ENCODE data around the gene L1CAM. TPM values are rescaled to one million over a fixed set of nuclear protein-coding genes. Genes with fewer than 3 reads are reported as not detected.

Gene L1CAM
- total and polyA plus RNA-seq, 2 experiments from 2014 or later, result 0.33 to 0.69 TPM

- peaks cover 17% of the 10 kb centered on the region for H3K27me3 ChIP-seq
Observed at GRCh38 chrX:153881281-153881680, 4.7 kb downstream of the L1CAM start.

GRCh38 chrX:153880440-153880815 lies 5.5 kb downstream of the L1CAM start:
- Histone ChIP-seq H3K9me2 (replicated peaks; ENCODE audit: insufficient read depth) (no peaks in the 10 kb centered on the region), H4K20me1 (ENCODE audit: insufficient read depth, poor library complexity, severe bottlenecking) (no peaks in the 10 kb centered on the region), H3K4me3 (no peak overlapping the region), H3K4me1 (ENCODE audit: insufficient read depth) (no peaks in the 10 kb centered on the region), H3K79me2 (no peaks in the 10 kb centered on the region), H3K9me3 (ENCODE audit: low read depth) (no peaks in the 10 kb centered on the region), H3K36me3 (replicated peaks; ENCODE audit: insufficient read depth, low read depth) (no peaks in the 10 kb centered on the region), H3K27me3 (peaks cover 16% of the 10 kb centered on the region), H3K27ac (no peak overlapping the region), H2AFZ (no peak overlapping the region), H3K4me2 (no peak overlapping the region)
- no peak for DNase-seq (ENCODE audit: low spot score)
- WGBS (ENCODE audit: low lambda C conversion rate, missing lambda C conversion rate), result 36% methylated on average over 4 of the region's 6 CpGs
- no peak for TF ChIP-seq EZH2phosphoT487 (IDR thresholded peaks at IDR 0.05; ENCODE audit: low read depth, severe bottlenecking, unreplicated experiment)
- TF ChIP-seq CTCF (IDR thresholded peaks at IDR 0.05; ENCODE audit: poor library complexity), result no peak
- TF ChIP-seq EZH2 (IDR thresholded peaks at IDR 0.05; ENCODE audit: borderline replicate concordance), result no peak

More at GRCh38 chrX:153881281-153881680, 4.7 kb downstream of the L1CAM start:
- no peak overlapping the region for H3K27ac ChIP-seq
- H3K9me2 ChIP-seq (replicated peaks; ENCODE audit: insufficient read depth), result no peaks in the 10 kb centered on the region
- H3K9me3 ChIP-seq (ENCODE audit: low read depth), result no peaks in the 10 kb centered on the region
- DNase-seq (ENCODE audit: low spot score), result no peak
- WGBS (ENCODE audit: low lambda C conversion rate, missing lambda C conversion rate), result 79% methylated on average over 7 of the region's 7 CpGs
- no peaks in the 10 kb centered on the region for H3K79me2 ChIP-seq
- H2AFZ ChIP-seq, result no peak overlapping the region
- H3K4me1 ChIP-seq (ENCODE audit: insufficient read depth), result no peaks in the 10 kb centered on the region
- H4K20me1 ChIP-seq (ENCODE audit: insufficient read depth, poor library complexity, severe bottlenecking), result no peaks in the 10 kb centered on the region
- no peak overlapping the region for H3K4me2 ChIP-seq
- H3K4me3 ChIP-seq, result no peak overlapping the region
- TF ChIP-seq EZH2 (IDR thresholded peaks at IDR 0.05; ENCODE audit: borderline replicate concordance) (no peak), CTCF (IDR thresholded peaks at IDR 0.05; ENCODE audit: poor library complexity) (no peak), EZH2phosphoT487 (IDR thresholded peaks at IDR 0.05; ENCODE audit: low read depth, severe bottlenecking, unreplicated experiment) (no peak)
- no peaks in the 10 kb centered on the region for H3K36me3 ChIP-seq (replicated peaks; ENCODE audit: insufficient read depth, low read depth)

GRCh38 chrX:153879741-153880439 lies 6.1 kb downstream of the L1CAM start:
- Histone ChIP-seq H3K36me3 (replicated peaks; ENCODE audit: insufficient read depth, low read depth) (no peaks in the 10 kb centered on the region), H2AFZ (no peak overlapping the region), H3K27me3 (peaks cover 10% of the 10 kb centered on the region), H3K4me2 (no peak overlapping the region), H3K9me2 (replicated peaks; ENCODE audit: insufficient read depth) (no peaks in the 10 kb centered on the region), H4K20me1 (ENCODE audit: insufficient read depth, poor library complexity, severe bottlenecking) (no peaks in the 10 kb centered on the region), H3K27ac (no peak overlapping the region), H3K9me3 (ENCODE audit: low read depth) (no peaks in the 10 kb centered on the region), H3K4me1 (ENCODE audit: insufficient read depth) (no peaks in the 10 kb centered on the region), H3K4me3 (no peak overlapping the region), H3K79me2 (no peaks in the 10 kb centered on the region)
- DNase-seq (ENCODE audit: low spot score), result no peak
- WGBS (ENCODE audit: low lambda C conversion rate, missing lambda C conversion rate), result 76% methylated on average over 7 of the region's 12 CpGs
- TF ChIP-seq EZH2phosphoT487 (IDR thresholded peaks at IDR 0.05; ENCODE audit: low read depth, severe bottlenecking, unreplicated experiment), result no peak
- TF ChIP-seq EZH2 (IDR thresholded peaks at IDR 0.05; ENCODE audit: borderline replicate concordance), result no peak
- TF ChIP-seq CTCF (IDR thresholded peaks at IDR 0.05; ENCODE audit: poor library complexity), result no peak
